Mesothelial cell of epicardium (in vitro differentiated cells): ENCODE measurements around the gene RAC3. TPM values are rescaled to one million over a fixed set of nuclear protein-coding genes. Genes with fewer than 3 reads are reported as not detected.

ENCODE experiments used
- DNase-seq, 2 experiments: peaks; one replicate each; pipeline ENCODE4 v3.0.0; 2021; ENCODE audit warnings: low spot score in 2 of 2; ENCODE audit not compliant: unreplicated experiment in 2 of 2
- H3K27ac Mint-ChIP-seq: 2 replicates; pipeline ENCODE4 v1.8.0; 2021; ENCODE audit warnings: mixed read lengths
- H3K27me3 Mint-ChIP-seq: 2 replicates; pipeline ENCODE4 v1.8.0; 2021; ENCODE audit warnings: low read depth, mixed read lengths
- H3K36me3 Mint-ChIP-seq: 2 replicates; pipeline ENCODE4 v1.8.0; 2021; ENCODE audit warnings: mixed read lengths
- H3K4me1 Mint-ChIP-seq: 2 replicates; pipeline ENCODE4 v1.8.0; 2021; ENCODE audit warnings: mixed read lengths
- H3K4me3 Mint-ChIP-seq: 2 replicates; pipeline ENCODE4 v1.8.0; 2021; ENCODE audit warnings: mild to moderate bottlenecking, moderate library complexity, mixed read lengths
- H3K9me3 Mint-ChIP-seq: 2 replicates; pipeline ENCODE4 v1.8.0; 2021; ENCODE audit warnings: mixed read lengths
- CTCF ChIP-seq: fragments of 200-600 bp; sonication (generic); IDR thresholded peaks from one replicate; pipeline ENCODE4 v1.5.0; 2021; ENCODE audit warnings: antibody characterized with exemption; ENCODE audit not compliant: unreplicated experiment
- total RNA-seq: library from RNA; stranded (reverse); gene quantifications from 3 replicates; pipeline ENCODE4 v1.2.1, GENCODE V29; 2021

Gene RAC3
- total RNA-seq, 1 donor from 2014 or later = 34.6 TPM

- Mint-ChIP-seq H3K27ac (peak overlapping the region; percentile 72), H3K4me3 (peak overlapping the region; percentile 76), H3K27me3 (no peaks in the 10 kb centered on the region), H3K4me1 (peaks cover 22% of the 10 kb centered on the region), H3K9me3 (no peaks in the 10 kb centered on the region), H3K36me3 (no peaks in the 10 kb centered on the region)
- peak in 1 of 2 experiments; percentile 67 for DNase-seq
- TF ChIP-seq CTCF = peak; percentile 17
Observed at GRCh38 chr17:82021107-82021899, 10.2 kb upstream of the RAC3 start.

GRCh38 chr17:82021900-82022309 lies 9.6 kb upstream of the RAC3 start:
- H3K9me3 Mint-ChIP-seq = no peaks in the 10 kb centered on the region
- peaks cover 22% of the 10 kb centered on the region for H3K4me1 Mint-ChIP-seq
- H3K4me3 Mint-ChIP-seq = peak overlapping the region; percentile 76
- no peak for TF ChIP-seq CTCF
- DNase-seq = no peak
- peak overlapping the region; percentile 72 for H3K27ac Mint-ChIP-seq
- H3K36me3 Mint-ChIP-seq = no peaks in the 10 kb centered on the region
- H3K27me3 Mint-ChIP-seq = no peaks in the 10 kb centered on the region

DNA sequence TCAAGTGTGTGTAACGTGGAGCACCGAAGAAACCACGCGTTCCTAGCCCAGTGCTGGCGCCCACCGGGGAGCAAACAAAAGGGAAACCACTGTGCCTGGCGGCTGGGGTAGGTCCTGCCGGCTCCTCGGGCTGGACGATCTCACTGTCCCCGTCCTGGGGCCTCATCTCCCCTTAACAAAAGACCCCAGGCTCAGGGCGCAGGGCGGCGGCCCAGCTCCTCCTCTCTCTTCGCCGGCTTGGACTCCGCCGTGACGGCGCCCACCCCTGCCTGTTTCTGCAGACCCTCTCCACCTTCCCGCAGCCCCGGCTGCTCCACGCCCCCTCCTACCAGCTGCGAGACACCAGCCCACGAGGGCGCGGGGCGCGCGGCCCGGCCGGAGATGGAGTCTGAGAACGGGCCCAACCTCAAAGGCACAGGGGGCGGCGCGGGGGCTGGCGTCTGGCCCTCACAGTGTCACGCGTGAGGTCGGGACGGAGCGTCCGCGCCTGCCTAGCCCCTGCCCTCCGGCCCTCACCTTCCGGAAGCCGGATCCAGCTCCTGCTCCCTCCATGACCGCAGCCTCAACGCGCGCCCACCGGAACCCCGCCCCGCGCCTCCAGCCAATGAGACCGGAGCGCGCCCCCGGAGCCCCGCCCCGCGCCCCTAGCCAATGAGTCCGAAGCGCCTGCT lies 9.0 kb upstream of the RAC3 start, which contains the start of gene CENPX:
CENPX (minus strand) TSS at position 569 of the 671 bp plus-strand sequence; CDS start at position 552, 17 bp downstream.
- Mint-ChIP-seq H3K4me1 (peaks cover 22% of the 10 kb centered on the region), H3K4me3 (peak within 1 kb of the TSS; percentile 76), H3K27ac (peak within 1 kb of the TSS; percentile 72), H3K27me3 (no peaks in the 10 kb centered on the region), H3K36me3 (peaks cover 3% of the 10 kb centered on the region), H3K9me3 (no peaks in the 10 kb centered on the region)
- no peak for TF ChIP-seq CTCF
- DNase-seq = peak in 1 of 2 experiments; percentile 62

DNA sequence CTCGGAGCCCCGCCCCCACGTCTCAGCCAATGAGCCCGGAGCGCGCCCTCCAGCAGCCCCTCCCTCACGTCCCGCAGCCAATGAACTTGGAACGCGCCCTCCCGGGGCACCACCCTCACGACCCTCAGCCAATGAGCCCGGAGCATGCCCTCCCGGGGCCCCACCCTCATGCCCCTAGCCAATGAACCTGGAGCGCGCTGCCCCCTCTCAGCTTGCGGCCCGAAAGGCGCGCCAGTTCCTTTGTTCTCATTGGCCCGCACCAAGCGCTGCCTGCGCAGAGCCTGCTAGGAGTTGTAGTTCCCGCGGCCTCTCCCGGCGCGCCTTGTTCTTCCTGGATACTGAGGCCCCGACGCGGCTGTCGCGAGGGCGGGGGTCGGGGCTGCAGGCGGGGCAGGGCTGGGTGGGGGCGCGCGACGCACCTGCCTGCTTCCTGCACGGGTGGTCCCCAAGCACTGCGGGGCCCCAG lies 8.5 kb upstream of the RAC3 start, which contains the start of gene LRRC45:
LRRC45 (plus strand) TSS at position 325 of the 466 bp plus-strand sequence. CDS start 339 bp downstream, outside the sequence.
- peak; percentile 99 to 100 for DNase-seq
- Mint-ChIP-seq H3K36me3 (peaks cover 3% of the 10 kb centered on the region), H3K27me3 (no peaks in the 10 kb centered on the region), H3K4me3 (peak within 1 kb of the TSS; percentile 76), H3K4me1 (peaks cover 22% of the 10 kb centered on the region), H3K27ac (peak within 1 kb of the TSS; percentile 25), H3K9me3 (no peaks in the 10 kb centered on the region)
- TF ChIP-seq CTCF = no peak

DNA sequence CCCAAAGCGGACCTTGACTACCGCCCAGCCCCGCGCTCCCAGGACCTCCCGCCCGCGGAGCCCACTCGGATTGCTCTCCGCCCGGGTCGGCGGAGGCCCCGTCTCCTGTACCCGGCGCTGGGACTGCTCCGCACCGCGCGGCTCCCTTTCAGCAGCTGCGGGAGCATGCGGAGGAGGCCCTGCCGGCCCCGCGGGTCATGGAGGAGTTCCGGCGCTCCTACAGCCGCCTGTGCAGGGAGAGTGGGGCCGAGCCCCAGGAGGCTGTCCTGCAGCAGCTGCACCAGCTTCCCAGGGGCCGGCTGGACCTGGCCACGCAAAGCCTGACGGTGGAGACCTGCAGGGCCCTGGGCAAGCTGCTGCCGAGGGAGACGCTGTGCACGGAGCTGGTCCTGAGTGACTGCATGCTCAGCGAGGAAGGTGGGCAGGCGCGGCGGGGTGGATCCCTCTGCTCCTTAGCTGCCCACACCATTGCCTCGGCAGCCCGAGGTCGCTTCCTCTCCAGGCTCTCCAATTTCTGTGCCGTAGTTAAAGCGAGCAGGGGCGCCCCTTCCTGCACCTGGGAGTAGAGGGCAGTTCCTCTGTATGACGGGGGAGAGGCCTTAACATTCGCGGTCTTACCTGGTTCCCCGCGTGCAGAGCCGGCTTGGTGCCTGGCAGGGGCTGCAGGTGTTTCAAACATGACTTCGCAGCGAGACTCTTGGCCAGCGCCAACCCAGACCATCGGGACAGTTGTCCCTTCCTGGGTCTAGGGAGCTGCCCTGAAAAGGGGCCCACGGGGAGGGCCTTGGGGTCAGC lies 7.8 kb upstream of the RAC3 start:
- Mint-ChIP-seq H3K4me1 (peaks cover 20% of the 10 kb centered on the region), H3K9me3 (no peaks in the 10 kb centered on the region), H3K27ac (no peak overlapping the region), H3K36me3 (peaks cover 3% of the 10 kb centered on the region), H3K4me3 (peak overlapping the region; percentile 76), H3K27me3 (no peaks in the 10 kb centered on the region)
- no peak for DNase-seq
- TF ChIP-seq CTCF = no peak
